Ectodermal cell (in vitro differentiated cells): ENCODE results near the gene APBA2.

Experiments
- H3K27ac ChIP-seq: 2 replicates; pipeline ENCODE4 v1.7.0; 2013; ENCODE audit warnings: mild to moderate bottlenecking, low read depth, low read length; ENCODE audit not compliant: insufficient read depth, poor library complexity, severe bottlenecking
- H3K27me3 ChIP-seq: 2 replicates; pipeline ENCODE4 v1.7.0; 2013; ENCODE audit warnings: mild to moderate bottlenecking, low read length; ENCODE audit not compliant: insufficient read depth, control insufficient read depth, poor library complexity, severe bottlenecking
- H3K36me3 ChIP-seq: one replicate; pipeline ENCODE4 v1.7.0; 2013; ENCODE audit warnings: low read length; ENCODE audit not compliant: control insufficient read depth, insufficient read depth
- H3K4me1 ChIP-seq: one replicate; pipeline ENCODE4 v1.7.0; 2013; ENCODE audit warnings: low read length; ENCODE audit not compliant: control insufficient read depth, insufficient read depth
- H3K4me3 ChIP-seq: 2 replicates; pipeline ENCODE4 v1.7.0; 2013; ENCODE audit warnings: low read depth, low read length, control low read depth; ENCODE audit not compliant: insufficient read depth
- H3K9me3 ChIP-seq: 2 replicates; pipeline ENCODE4 v1.7.0; 2013; ENCODE audit warnings: mild to moderate bottlenecking, low read length, moderate library complexity; ENCODE audit not compliant: control insufficient read depth
- WGBS, 2 experiments: methylation state at CpG; one replicate each; pipeline ENCODE4 v1.1.7; 2013; ENCODE audit warnings: missing lambda C conversion rate in 2 of 2; 5-methylcytosine and 5-hydroxymethylcytosine counted together

APBA2 gene

GRCh38 chr15:28943611-28944230, 57.9 kb downstream of the APBA2 start:
- H3K27me3 ChIP-seq = no peaks in the 10 kb centered on the region
- no peak overlapping the region for H3K4me3 ChIP-seq
- H3K9me3 ChIP-seq = no peaks in the 10 kb centered on the region
- no peak overlapping the region for H3K27ac ChIP-seq
- peaks cover 3% of the 10 kb centered on the region for H3K4me1 ChIP-seq
- no peaks in the 10 kb centered on the region for H3K36me3 ChIP-seq
- 94 to 97% methylated on average over 11 of the region's 11 CpGs for WGBS, 2 experiments

GRCh38 chr15:28944286-28944685, 58.5 kb downstream of the APBA2 start:
- WGBS, 2 experiments = 95 to 97% methylated on average over 16 of the region's 16 CpGs
- Histone ChIP-seq H3K27me3 (no peaks in the 10 kb centered on the region), H3K36me3 (no peaks in the 10 kb centered on the region), H3K9me3 (no peaks in the 10 kb centered on the region), H3K4me3 (no peak overlapping the region), H3K27ac (no peak overlapping the region), H3K4me1 (peaks cover 3% of the 10 kb centered on the region)

GRCh38 chr15:28944696-28945300, 59.0 kb downstream of the APBA2 start:
- Histone ChIP-seq H3K27ac (no peak overlapping the region), H3K9me3 (no peaks in the 10 kb centered on the region), H3K4me1 (peaks cover 3% of the 10 kb centered on the region), H3K4me3 (no peak overlapping the region), H3K27me3 (no peaks in the 10 kb centered on the region), H3K36me3 (no peaks in the 10 kb centered on the region)
- WGBS, 2 experiments = 95 to 96% methylated on average over 14 of the region's 14 CpGs

GRCh38 chr15:28945626-28946230, 60.0 kb downstream of the APBA2 start:
- WGBS, 2 experiments = 94 to 95% methylated on average over 13 of the region's 13 CpGs
- no peaks in the 10 kb centered on the region for H3K9me3 ChIP-seq
- no peak overlapping the region for H3K27ac ChIP-seq
- no peak overlapping the region for H3K4me3 ChIP-seq
- no peaks in the 10 kb centered on the region for H3K27me3 ChIP-seq
- H3K36me3 ChIP-seq = no peaks in the 10 kb centered on the region
- H3K4me1 ChIP-seq = peaks cover 3% of the 10 kb centered on the region

GRCh38 chr15:28946803-28947202, 61.0 kb downstream of the APBA2 start:
- Histone ChIP-seq H3K9me3 (no peaks in the 10 kb centered on the region), H3K36me3 (no peaks in the 10 kb centered on the region), H3K4me3 (no peak overlapping the region), H3K27ac (no peak overlapping the region), H3K4me1 (peaks cover 3% of the 10 kb centered on the region), H3K27me3 (no peaks in the 10 kb centered on the region)
- WGBS, 2 experiments = 95 to 96% methylated on average over 7 of the region's 7 CpGs

GRCh38 chr15:28947221-28947674, 61.5 kb downstream of the APBA2 start:
- no peak overlapping the region for H3K27ac ChIP-seq
- no peaks in the 10 kb centered on the region for H3K36me3 ChIP-seq
- 91 to 95% methylated on average over 7 of the region's 7 CpGs for WGBS, 2 experiments
- H3K27me3 ChIP-seq = no peaks in the 10 kb centered on the region
- no peaks in the 10 kb centered on the region for H3K9me3 ChIP-seq
- peaks cover 3% of the 10 kb centered on the region for H3K4me1 ChIP-seq
- no peak overlapping the region for H3K4me3 ChIP-seq

- H3K36me3 ChIP-seq = no peaks in the 10 kb centered on the region
- WGBS, 2 experiments = 96% methylated on average over 2 of the region's 2 CpGs
- no peak overlapping the region for H3K27ac ChIP-seq
- H3K27me3 ChIP-seq = no peaks in the 10 kb centered on the region
- H3K4me3 ChIP-seq = no peak overlapping the region
- no peaks in the 10 kb centered on the region for H3K9me3 ChIP-seq
- H3K4me1 ChIP-seq = peaks cover 3% of the 10 kb centered on the region
Observed at GRCh38 chr15:28948036-28948435, 62.3 kb downstream of the APBA2 start.

- Histone ChIP-seq H3K27me3 (no peaks in the 10 kb centered on the region), H3K4me1 (peaks cover 13% of the 10 kb centered on the region)
- 95 to 100% methylated on average over 1 of the region's 2 CpGs for WGBS, 2 experiments
Observed at GRCh38 chr15:28950916-28951315, 65.1 kb downstream of the APBA2 start.

GRCh38 chr15:28952666-28953491, 67.1 kb downstream of the APBA2 start:
- H3K9me3 ChIP-seq = no peaks in the 10 kb centered on the region
- no peaks in the 10 kb centered on the region for H3K36me3 ChIP-seq
- H3K27me3 ChIP-seq = no peaks in the 10 kb centered on the region
- no peak overlapping the region for H3K27ac ChIP-seq
- peaks cover 10% of the 10 kb centered on the region for H3K4me1 ChIP-seq
- no peak overlapping the region for H3K4me3 ChIP-seq
- WGBS, 2 experiments = 82 to 84% methylated on average over 7 of the region's 7 CpGs

More at GRCh38 chr15:28950916-28951315, 65.1 kb downstream of the APBA2 start:
- H3K9me3 ChIP-seq = no peaks in the 10 kb centered on the region
- H3K27ac ChIP-seq = no peak overlapping the region
- H3K4me3 ChIP-seq = no peak overlapping the region
- no peaks in the 10 kb centered on the region for H3K36me3 ChIP-seq
